GM12875 (cell line): ENCODE results near the gene LINC01488.

ENCODE experiments used
- H3K4me3 ChIP-seq: one replicate; pipeline ENCODE4 v1.5.1; 2011; ENCODE audit warnings: low read depth, low read length, control low read depth
- CTCF ChIP-seq: IDR thresholded peaks from 2 replicates; pipeline ENCODE4 v1.5.1; 2011; ENCODE audit warnings: low read depth, mild to moderate bottlenecking, control low read depth, inconsistent platforms, low read length, moderate library complexity, borderline replicate concordance; ENCODE audit not compliant: insufficient read depth

The LINC01488 gene

GRCh38 chr11:69530278-69531070 lies 49.0 kb downstream of the LINC01488 start:
- no peak overlapping the region for H3K4me3 ChIP-seq

GRCh38 chr11:69531071-69531716 lies 49.7 kb downstream of the LINC01488 start:
- no peak for TF ChIP-seq CTCF
- H3K4me3 ChIP-seq = no peak overlapping the region

More at GRCh38 chr11:69530278-69531070, 49.0 kb downstream of the LINC01488 start:
- no peak for TF ChIP-seq CTCF

- no peak overlapping the region for H3K4me3 ChIP-seq
- no peak for TF ChIP-seq CTCF
Measured at GRCh38 chr11:69531717-69532088, 50.2 kb downstream of the LINC01488 start.

GRCh38 chr11:69533296-69534165 lies 52.1 kb downstream of the LINC01488 start:
- no peak overlapping the region for H3K4me3 ChIP-seq
- no peak for TF ChIP-seq CTCF

GRCh38 chr11:69534166-69534530 lies 52.7 kb downstream of the LINC01488 start:
- no peak for TF ChIP-seq CTCF
- no peak overlapping the region for H3K4me3 ChIP-seq

GRCh38 chr11:69535908-69536307 lies 54.4 kb downstream of the LINC01488 start:
- H3K4me3 ChIP-seq = no peak overlapping the region
- TF ChIP-seq CTCF = no peak
